ENCODE data around the gene B4GALT1.

GRCh38 chr9:33112094-33112493, 55.0 kb downstream of the B4GALT1 start:
- no peak for TF ChIP-seq CTCF (IDR thresholded peaks at IDR 0.05)
- TF ChIP-seq POLR2A (IDR thresholded peaks at IDR 0.05): no peak

All from body of pancreas (tissue), 4 donors.